ENCODE data around the gene OR2C3.
"Not testable (repeated sequence)": the region's sequence is repeated elsewhere in the genome, so short reads cannot be mapped to it uniquely, and the experiment has no call there.

OR2C3 gene

DNA sequence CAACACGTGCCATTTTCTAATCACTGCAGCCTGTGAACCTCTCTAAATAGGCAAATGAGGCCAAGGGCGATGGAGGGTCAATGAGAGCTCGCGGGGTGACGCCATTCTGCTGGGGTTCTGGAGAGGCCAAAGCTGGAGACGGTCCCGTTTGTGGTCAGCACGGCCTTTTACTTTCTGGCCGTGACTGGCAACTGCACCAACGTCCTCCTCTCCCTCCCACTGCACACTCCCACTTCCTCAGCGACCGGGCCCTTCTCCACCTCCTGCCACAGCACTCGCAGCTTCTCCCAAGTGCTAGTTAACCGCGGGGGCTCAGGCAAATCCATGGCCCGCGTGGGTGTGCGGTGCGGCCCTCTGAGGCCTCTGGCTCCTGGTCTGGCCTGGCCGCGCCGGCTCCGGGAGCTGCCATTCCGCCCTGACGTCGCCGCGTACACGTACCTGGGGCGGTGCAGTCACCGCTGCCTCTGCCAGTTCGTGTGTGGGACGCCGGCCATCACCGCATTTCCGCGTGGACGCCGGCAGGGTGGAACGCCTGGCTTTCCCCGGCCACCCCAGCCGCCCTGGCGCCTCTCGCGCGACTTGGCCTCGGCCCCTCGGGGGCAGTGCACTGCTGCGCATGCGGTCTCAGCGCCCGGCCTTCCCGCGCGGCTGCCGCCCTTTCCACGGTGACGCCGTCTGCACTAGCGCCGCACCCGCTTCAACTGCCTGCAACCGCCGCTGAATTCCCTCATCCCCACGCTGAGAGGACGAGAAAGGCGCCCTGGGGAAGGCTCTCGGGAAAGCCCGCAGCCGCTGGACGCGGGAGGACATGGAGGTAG lies 18.2 kb downstream of the OR2C3 start:
- no peak for DNase-seq

DNA sequence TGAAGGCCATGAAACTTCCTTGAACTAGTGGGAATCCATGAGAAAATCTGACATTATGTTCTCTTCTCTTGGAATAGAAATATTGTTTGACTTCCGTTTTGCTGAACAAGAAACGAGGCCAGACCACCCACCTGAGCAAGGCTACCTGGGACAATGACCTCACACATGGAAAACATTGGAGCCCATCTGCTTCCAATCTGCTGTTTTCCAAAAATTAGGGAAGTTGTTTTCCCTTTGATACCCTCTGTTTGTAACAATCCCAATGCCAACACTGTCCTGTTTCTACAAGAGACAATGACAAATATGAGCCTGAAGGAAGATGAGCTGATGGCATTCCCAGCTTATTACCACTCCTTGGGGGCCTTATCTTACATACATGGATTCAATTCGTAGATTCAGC lies 29.4 kb downstream of the OR2C3 start:
- DNase-seq, result no peak

DNA sequence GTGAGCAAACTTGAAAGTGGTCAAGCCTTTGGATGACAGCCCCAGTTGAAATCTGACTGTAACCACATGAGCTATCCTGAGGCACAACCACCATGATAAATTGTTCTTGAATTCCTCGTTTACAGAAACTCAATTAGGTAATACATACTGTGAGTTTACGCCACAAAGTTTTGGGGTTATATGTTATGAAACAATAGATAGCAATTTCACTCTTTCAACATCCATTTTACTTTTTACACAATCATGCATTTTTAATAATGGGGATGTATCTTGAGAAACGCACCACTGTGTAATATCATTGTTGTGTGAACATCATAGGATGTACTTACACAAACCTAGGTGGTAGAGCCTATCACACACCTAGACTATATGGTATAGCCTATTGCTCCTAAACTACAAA lies 35.4 kb downstream of the OR2C3 start:
- no peak for DNase-seq

DNA sequence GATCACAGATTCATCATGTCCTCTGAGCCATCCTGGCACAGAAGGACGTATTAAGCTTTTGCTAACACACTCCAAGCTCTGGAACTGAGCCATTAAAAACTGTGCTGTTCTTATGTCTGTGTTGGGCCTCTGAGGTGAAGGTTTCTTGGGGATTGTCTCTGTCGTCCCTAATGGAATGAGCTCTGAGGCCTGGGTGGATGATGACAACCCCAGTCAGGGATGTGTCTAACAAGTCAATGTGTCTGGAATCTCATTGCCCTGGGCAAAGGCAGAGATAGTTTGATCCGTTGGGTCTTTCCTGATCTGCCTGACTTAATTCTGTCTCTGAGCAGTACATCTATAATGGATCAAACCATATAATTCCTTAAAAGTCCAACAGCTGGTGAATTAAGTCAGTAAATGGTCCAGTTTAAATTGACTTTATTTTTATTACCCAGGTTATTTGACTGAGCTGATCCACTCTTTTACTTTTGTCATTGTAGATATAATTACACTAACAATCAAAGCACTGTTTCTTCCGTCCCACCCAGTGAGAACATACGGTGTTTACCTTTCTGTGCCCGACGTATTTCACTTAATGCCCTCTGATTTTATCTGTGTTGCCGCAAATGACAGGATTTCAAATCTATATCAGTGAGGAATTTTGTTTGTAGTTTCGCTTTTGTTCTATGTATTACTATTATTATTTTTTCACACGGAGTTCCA lies 39.5 kb downstream of the OR2C3 start:
- no peak for DNase-seq

DNA sequence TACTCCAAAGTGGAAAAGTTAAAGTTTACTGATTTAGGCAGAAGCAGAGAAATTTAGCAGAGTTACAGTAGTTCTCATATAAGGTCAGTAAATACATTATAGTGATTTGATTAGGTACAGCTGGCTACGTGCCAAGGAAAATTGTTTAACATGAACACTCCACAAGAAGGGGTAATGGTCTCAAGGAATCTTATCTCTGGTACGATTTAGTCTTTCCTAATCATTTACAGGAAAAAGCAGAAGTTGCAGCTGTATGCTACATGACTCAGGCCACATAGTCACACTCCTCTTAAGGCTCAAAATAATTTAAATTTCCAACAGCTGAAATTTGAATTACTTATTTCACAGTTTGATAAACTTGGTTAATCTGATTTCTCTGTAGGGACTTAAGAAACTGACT lies 41.5 kb downstream of the OR2C3 start:
- DNase-seq, result no peak

DNA sequence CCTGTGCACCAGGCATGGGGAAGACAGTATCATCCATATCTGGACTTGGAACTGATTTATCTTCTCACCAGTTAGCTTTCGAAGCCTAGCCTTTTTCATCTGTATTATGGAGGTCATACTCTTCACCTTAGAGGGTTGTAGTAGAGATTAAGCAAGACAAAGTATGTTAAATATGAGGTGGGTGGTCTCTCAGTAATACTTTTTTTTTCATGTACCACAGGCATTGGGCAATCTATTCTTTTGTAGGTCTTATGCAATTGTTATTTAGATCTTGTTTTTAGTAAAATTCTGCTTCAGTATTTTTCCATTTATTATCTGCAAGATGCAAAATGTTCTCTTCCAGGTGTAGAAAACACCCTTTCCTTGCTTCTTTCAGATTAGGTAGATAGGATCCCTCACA lies 43.1 kb downstream of the OR2C3 start:
- DNase-seq, result no peak

DNA sequence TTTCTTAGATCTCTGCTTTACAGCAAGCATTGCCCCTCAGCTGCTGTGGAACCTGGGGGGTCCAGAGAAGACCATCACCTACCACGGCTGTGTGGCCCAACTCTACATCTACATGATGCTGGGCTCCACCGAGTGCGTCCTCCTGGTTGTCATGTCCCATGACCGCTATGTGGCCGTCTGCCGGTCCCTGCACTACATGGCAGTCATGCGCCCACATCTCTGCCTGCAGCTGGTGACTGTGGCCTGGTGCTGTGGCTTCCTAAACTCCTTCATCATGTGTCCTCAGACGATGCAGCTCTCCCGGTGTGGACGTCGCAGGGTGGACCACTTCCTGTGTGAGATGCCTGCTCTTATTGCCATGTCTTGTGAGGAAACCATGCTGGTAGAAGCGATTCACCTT lies 44.9 kb downstream of the OR2C3 start:
- no peak for DNase-seq

DNA sequence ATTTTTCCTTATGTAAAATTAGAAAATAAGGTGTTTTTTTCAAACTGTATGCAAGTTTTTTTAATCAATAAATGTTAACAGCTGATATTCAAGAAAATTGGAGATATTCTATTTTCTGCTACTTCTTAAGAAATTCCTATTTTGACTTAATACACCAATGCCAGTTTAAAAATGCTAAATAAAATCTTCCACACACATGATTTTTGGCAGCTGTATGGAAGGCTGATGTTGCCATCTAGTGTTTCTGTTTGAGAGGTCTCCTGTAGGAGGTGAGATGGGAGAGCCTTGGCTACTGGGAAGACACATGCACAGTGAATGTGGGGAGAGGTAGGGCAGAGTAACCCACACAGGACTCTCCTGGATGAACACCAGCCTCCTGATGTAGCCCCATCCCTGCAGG lies 49.2 kb downstream of the OR2C3 start:
- peak in 1 of 3 experiments; percentile 42 for DNase-seq

DNA sequence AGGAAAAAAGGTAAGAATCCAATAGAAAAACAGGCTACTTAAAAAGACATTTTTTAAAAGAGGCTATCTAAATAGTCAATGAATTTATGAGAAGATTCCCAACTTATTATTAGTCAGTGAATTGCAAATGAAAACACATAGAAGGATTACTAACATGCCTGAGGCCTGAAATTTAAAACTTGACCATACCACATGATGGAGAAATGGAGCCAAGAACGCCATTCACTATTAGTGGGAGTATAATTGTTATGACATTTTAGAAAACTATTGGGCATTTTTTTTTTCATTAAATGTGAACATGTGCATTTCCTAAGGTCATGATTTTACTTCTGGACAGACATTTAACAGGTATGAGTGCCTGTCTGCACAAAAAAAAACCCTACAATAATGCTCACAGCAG lies 53.5 kb downstream of the OR2C3 start:
- no peak for DNase-seq

DNA sequence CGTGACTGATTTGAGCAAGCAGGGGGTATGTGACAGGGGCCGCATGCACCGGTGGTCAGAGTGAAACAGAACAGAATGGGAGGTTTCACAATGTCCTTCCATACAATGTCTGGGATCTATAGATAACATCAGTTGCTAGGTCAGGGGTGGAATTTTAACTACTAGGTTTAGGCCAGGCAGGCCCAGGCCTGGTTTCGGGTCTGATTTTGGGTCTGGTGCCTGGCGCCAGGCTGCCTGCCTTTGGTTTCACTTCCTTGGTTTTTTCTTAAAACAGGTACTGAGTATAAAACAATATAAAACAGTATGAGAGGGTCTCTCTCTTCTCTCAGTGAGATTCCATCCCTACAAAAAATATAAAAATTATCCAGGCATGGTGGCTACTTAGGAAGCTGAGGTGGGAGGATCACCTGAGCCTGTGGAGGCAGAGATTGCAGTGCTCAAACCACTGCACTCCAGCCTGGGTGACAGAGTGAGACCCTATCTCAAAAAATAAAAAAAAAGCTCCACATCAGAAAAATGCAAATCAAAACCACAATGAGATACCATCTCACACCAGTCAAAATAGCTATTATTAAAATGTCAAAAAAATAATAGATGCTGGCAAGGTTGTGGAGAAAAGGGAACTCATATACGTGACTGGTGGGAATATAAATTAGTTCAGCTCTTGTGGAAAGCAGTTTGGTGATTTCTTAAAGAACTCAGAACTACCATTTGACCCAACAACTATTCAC lies 59.7 kb downstream of the OR2C3 start:
- not testable (repeated sequence) for DNase-seq

DNA sequence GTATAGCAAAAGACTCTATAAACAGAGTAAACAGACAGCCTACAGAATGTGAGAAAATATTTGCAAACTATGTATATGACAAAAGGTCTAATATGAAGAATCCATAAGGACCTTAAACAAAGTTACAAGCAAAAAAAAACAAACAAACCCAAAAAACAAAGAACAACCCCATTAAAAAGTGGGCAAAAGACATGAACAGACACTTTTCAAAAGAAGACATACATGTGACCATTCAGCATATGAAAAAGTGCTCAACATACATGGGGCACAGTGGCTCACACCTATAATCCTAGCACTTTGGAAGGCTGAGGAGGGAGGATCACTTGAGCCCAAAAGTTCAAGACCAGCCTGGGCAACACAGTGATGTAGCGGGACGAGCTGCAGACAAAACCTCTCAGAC lies 60.4 kb downstream of the OR2C3 start:
- DNase-seq, result no peak
